Stimulated activated CD4-positive, alpha-beta T cell treated with anti-CD3 and anti-CD28 coated beads, Interleukin-2, amount 100 ng/mL, for 4 hours (primary cell): ENCODE results near the gene ABCC6.

Source experiments
- DNase-seq: peaks from one replicate; pipeline ENCODE4 v3.0.0-alpha.2; 2020; ENCODE audit warnings: low read depth

ABCC6 gene

DNA sequence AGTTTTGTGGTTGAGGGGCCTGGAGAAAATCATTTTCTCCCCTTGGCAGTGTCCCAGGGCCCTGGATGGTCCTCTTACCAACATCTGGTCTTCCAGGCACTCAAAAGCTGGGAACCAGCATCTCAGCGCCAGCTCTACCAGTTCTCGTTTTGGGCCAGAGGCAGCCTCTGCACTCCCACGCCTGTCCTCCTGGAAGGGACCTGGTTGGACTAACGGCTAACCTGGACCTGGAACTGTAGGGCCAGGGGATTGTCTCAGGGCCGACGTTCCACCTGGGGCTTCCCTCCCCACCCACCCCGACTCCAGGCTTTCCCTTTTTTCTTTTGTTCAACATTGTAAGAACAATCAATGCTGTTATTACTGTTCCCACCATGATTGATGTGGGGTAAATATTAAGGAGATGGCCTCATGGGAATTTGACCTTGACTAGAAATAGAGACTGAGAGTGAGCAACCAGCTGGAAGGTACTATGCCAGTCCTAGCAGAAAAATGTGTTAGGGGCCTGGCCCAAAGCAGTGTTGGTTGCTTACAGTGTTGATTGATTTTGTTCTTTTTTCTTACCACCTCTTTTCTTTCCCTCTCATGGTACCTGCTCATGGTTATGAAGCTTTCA lies 81.4 kb downstream of the ABCC6 start:
- no peak for DNase-seq

DNA sequence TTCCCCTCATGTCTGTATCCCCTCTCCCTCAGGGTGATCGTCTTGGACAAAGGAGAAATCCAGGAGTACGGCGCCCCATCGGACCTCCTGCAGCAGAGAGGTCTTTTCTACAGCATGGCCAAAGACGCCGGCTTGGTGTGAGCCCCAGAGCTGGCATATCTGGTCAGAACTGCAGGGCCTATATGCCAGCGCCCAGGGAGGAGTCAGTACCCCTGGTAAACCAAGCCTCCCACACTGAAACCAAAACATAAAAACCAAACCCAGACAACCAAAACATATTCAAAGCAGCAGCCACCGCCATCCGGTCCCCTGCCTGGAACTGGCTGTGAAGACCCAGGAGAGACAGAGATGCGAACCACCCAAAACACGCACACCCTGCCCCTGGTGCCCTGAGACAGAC lies 82.2 kb downstream of the ABCC6 start:
- no peak for DNase-seq

DNA sequence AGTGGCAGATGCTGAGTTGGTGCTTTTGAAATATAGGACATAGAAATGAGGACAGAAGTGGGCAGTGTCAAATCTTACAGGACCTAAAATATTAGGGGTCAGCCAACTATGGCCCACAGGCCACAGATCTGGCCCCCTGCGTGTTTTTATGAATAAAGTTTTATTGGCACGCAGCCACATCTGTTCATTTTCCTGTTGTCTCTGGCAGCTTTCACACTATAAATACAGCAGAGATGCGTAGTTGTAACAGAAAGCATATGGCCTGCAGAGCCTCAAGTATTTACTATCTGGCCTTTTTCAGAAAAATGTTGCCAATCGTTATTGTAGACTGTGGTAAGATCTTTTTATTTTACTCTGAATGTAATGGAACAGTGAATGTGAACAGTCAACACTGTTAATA lies 82.8 kb downstream of the ABCC6 start:
- DNase-seq = no peak

DNA sequence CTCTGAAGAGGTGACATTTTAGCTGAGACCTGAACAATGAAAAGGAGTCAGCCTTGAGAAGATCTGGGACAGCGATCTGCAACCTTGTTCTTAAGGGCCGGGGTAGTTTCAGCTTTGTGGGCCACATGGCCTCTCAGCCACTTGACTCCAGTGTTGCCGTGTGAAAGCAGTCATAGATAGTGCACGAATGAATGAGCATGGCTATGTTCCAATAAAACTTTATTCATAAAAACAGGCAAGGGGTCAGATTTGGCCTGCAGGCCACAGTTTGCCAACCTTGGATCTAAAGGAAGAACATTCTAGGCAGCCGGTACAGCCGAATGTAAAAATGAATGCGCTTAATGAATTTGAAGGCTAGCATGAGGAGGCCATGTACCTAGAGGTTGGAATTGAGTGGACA lies 83.5 kb downstream of the ABCC6 start:
- DNase-seq = no peak

DNA sequence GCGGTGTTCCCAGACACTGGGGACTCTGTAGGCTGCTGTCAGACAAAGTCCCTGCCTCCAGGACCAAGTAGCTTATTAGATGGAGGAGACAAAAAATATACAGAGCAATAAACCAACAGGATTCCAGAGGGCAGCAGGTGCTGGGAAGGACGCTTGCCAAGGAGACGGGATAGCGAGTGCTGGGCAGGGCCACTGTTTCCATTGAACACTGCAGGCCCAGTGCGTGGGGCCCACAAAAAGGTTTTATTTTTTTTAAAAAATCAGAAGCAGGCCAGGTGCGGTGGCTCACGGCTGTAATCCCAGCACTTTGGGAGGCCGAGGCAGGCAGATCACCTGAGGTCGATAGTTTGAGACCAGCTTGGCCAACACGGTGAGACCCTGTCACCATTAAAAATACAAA lies 84.2 kb downstream of the ABCC6 start:
- no peak for DNase-seq

DNA sequence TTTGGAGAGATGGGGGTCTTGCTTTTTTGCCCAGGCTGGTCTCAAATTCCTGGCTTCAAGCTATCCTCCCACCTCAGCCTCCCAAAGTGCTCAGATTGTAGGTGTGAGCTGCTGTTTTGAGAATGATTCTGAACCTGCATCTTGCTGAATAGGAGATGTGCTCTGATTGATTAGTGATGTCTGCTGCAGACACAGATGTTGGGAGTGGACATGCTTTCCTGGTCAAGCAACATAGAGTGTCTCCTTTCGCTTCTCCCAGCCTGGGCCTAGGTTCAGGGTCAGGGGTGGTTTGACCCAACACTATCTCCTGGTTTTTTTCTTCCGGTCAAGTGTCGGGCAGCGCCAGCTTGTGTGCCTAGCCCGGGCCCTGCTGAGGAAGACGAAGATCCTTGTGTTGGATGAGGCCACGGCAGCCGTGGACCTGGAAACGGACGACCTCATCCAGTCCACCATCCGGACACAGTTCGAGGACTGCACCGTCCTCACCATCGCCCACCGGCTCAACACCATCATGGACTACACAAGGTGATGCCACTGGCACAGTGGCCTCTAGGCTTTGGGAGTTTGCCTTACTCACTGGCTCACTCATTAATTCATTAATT lies 85.2 kb downstream of the ABCC6 start:
- no peak for DNase-seq

DNA sequence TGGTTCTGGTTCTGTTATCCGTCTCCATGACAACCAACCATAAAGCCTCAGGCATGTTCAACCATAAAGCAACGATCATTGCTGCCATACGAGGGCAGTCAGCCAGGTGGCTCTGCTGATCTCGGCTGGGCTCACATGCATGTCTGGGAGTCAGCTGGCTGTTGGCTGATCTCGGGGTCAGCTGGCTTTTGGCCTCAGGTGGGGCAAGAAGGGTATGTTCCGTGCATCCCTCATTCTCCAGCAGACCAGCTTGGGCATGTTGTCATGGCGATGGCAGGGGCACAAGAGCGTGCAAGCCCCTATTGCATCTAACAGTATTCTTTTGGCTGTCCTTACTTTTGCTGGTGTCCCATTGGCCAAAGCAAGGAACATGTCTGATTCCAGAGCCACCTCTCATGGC lies 86.2 kb downstream of the ABCC6 start:
- no peak for DNase-seq

DNA sequence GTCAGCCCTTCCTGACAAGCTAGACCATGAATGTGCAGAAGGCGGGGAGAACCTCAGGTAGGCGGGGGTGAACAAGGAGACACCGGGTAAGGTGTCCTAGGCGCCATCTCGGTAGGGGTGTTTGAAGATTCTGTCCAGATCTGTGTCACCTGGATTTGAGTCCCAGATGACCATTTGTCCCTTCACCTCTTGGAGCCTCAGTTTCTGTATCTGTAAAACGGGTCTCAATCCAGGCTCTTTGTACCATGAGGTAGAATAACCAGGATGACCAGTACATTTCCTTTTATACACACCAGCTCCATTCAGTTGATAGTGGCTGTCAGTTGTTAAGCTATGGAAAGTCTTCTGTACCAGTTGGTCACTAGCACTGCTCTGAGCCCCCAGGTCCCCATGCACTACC lies 86.7 kb downstream of the ABCC6 start:
- DNase-seq = no peak

DNA sequence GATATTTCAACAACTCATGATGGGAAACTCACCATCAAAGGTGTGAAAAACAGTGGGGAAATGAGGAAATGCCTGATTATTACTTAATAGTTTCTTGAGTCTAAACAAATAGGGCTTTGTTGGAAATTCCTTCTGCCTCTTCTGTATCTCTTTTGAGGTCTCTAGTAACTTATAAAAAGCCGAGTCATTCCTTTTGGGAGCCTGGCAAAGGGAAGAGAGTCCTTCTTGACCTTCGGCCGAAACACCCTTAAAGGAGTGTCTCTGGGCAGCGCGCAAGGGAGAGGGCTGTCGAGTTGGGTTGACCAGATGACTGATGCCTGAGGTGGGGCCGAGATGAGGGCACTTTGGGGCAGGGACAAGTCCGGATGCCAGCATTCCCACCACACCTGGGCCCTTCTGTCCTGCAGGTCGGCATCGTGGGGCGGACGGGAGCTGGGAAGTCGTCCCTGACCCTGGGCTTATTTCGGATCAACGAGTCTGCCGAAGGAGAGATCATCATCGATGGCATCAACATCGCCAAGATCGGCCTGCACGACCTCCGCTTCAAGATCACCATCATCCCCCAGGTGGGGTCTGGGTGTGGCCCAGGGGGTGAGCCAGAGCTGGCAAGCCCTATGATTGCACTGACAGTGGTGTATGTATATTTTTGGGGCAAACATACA lies 89.2 kb downstream of the ABCC6 start:
- DNase-seq = no peak

DNA sequence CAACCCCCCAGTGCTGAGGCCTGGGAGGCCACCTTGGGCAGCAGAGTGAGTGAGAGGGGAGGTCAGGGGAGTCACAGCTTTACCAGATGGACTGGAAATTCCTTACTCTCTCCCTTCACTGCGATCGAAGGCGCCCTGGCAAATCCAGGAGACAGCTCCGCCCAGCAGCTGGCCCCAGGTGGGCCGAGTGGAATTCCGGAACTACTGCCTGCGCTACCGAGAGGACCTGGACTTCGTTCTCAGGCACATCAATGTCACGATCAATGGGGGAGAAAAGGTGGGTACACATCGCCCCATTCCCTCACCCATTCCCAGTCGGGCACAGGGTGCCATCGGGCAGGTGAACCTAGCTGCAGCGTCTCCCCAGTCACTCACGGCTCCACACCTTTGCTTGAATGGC lies 91.6 kb downstream of the ABCC6 start:
- no peak for DNase-seq

DNA sequence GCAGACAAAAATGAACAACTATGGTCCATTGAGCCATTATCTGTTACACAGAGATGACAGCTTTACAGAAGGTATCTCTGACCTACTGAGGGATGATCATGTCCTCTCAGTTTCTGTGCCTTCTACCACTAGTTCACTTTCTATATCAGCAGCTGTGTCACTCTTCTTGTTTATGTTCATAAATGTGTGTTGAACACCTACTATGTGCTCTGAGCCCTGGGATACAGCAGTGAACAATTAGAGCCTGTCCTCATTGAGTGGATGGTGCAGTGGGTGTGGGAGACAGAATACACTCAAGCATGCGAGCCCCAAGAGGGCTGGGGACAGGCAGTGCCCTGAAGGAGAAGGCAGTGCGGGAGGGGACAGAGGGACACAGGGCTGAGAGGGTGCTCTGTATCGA lies 92.1 kb downstream of the ABCC6 start:
- no peak for DNase-seq

DNA sequence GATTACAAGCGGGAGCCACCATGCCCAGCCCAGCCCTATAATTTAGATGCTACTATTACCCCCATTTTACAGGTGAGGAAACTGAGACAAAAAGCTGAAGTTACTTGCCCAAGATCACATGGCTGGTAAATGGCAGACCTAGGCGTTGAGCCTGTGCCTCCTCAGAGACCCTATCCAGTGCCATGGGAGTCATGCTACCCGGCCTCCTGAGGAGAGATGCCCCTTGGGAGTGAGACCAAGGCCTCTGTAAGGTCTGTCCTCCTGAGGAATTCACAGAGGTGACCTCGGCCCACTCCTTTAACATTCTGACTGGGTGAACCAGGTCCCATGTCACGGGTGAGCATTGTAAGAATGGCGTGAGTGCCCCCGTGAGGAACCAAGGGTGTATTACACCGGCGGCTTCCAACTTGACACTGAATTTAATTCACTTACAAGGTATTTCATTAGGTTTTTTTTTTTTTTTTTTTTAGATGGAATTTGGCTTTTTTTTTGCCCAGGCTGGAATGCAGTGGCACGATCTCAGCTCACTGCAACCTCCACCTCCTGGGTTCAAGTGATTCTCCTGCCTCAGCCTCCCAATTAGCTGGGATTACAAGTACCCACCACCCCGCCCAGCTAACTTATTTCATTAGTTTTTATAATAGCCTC lies 95.7 kb downstream of the ABCC6 start:
- peak; percentile 50 for DNase-seq

DNA sequence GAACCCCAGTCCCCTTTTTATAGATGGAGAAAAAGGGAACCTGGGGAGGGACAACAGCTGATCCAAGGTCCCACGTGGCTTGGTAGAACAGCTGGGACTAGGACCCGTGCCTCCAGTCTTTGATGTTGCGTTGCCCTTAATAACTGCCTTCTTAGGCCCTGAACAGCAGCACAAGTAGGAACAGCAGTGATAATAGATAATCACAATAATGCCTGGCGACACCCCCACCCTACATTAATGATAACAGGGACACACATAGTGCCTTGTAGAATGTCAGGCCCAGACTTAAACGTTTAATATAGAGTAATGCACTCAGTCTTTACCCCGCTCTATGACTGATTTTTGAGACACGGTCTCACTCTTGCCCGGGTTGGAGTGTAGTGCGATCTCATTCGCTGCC lies 96.4 kb downstream of the ABCC6 start:
- DNase-seq = no peak

DNA sequence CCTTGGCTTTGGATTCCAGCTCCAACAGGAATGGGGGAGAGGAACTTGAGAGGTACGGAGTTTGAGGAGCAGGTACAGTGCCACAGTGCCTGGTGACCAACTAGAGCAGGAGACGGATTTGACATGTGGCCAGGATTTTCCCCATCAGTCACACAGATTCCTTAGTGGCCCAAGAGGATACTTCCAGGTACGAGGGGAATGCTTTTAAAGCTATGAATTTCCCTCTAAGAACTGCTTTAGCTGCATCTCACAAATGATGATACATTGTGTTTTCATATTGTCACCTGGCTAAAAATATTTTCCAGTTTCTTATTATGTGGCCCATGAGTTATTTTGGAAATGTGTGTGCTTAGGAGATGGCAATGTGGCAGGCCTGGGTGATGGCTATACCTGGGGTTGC lies 98.3 kb downstream of the ABCC6 start:
- DNase-seq = no peak

DNA sequence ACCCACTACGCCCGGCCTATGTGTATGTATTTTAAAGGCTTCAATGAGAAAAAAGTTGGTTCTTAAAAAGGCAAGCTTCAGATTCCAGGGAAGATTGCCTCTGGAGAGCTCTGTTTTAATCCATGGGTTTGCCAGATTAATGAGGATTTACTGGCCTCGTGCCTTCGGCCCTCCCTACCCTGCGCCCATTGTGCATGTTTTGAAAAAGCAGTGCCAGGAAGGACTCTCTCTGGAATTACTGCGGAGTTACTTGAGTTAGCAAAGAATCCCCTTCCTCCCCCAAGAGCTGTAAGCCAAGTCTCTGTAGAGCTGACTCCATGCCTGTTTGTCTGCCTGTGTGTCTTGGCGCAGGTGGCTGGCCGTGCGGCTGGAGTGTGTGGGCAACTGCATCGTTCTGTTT lies 98.9 kb downstream of the ABCC6 start:
- no peak for DNase-seq

DNA sequence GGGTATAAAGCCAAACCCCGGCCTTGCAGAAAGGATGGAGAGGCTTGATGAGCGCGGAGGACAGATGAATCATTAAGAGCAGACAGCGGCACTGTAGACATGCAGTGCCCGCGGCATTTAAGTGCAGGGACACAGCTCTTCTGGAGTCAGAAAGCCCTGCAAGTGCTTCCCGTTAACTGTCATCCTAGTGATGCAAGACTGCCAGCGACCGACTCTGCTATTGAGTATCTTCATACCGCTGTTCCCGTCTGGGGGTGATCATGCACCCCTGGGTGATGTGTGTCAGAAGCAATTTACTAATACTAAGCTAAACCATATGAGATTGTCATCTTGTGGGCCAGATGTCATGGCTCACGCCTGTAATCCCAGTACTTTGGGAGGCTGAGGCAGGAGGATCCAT lies 101.0 kb downstream of the ABCC6 start:
- no peak for DNase-seq

DNA sequence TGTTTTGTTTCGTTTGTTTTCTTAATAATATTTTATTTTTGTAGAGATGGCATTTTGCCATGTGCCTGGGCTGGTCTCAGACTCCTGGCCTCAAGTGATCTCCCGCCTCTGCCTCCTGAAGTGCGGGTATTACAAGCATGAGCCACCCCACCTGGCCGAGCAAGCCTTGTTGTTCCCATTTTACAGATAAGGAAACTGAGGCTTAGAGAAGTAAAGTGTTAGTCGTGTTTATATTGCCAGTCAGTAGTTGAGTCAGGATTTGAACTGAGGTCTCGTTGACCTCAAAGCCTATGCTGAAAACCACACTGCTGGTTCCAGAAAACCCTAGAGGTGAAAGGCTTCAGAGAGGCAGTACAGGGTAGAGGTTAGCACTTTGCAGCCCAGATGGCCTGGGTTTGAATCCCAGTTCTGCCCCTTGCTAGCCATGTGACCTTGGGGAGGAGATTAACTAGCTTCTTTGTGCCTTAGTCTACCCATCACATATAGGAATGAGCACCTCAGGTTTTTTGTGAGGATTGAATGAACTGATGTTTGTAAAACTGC lies 102.0 kb downstream of the ABCC6 start:
- DNase-seq = no peak

DNA sequence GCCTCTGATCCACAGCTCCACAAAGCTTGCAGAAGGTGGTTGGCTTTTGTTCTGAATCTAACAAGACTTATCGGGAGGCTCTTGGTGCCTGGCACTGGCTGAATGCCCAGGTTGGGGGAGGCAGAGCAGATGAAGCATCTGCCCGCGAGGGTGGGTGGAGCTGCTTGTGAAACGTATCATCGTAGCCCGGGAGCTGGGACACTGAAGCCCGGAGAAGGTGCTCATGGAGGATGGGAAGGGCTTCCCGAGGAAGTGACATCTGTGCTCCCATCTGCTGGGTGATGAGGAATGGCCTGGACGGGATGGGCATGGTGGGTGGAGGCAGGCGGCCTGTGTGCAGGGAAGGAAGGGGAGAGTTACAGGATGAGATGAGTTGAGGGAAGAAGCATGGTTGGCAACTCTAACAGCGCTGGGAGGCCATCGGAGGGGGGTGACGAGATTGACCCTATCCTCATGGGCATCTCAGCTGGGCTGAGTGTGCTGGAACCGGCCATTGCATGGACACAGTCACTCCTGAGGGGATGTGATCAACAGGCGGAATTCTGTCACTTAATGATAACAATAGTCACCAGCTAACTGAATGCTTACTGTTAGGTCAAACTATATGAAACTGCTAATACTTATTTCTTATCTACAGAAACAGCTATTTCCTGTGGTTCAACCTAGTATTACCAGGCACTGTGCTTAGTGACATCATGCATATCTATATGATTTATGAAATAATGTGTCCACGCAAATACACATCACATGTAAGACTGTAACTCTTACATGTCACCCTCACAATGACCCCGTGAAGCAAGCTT lies 102.7 kb downstream of the ABCC6 start:
- no peak for DNase-seq

DNA sequence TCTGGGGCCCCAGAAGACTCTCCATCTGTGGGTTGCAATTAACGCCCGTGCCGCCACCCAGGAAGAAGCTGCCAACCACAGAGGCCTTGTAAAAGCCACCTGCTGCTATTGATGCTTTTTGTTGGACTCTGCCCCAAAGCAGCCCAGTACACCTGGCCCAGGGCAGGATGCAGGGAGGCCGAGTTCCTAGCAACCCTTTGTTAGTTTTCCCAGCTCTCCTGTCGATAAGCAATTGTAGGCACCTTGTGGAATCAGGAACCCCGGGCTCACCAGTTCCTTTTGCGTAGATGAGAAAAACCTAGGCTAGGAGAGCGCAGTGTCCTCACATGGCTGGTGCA lies 103.3 kb downstream of the ABCC6 start:
- DNase-seq = no peak

DNA sequence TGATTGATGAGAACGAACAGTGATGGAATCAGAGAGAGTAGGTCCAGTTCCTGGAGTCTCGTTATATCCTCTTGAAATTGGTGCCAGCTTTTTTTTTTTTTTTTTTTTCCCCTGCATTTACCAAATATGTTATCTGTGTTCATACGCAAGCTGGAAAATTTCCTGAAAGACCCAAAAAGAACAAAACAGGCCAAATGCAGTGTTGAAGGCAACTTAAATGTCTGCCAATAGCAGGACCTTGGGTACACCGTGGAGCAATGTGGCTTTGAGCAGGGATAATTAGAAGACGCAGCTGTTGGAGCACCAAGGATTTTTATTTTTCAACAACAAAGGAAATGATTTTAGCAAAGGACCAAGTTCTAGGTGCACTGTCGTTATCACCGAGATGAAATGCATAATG lies 105.0 kb downstream of the ABCC6 start:
- no peak for DNase-seq

DNA sequence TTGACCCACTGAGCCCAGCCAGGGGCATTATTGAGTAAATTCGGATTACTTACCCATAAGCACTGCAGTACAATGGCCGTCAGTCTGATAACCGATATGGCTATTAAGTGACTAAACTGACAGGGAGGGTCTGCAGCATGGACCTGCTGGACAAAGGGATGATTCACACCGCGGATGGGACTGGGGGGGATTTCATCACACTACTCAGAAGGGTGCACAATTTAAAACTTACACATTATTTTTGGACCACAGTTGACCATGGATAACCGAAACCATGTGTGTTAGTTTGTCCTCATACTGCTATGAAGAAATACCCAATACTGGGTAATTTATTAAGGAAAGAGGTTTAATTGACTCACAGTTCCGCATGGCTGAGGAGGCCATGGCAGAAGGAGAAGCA lies 106.5 kb downstream of the ABCC6 start:
- DNase-seq = no peak

DNA sequence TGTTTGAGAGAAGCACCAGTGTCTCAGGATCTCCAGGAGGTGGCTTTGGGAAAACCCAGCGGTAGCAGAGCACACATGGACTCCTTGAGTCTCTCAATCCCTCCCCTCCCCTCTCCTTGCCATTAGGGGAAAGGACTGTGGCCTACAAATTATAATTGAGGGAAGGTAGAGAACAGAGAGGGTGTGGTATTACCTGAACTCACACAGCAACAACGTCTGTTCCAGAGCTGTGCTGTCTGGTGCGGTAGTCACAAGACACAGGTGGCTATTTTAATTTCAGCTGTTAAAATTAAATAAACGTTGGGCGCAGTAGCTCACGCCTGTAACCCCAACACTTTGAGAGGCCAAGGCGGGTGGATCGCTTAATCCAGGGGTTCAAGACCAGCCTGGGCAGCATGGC lies 110.2 kb downstream of the ABCC6 start:
- no peak for DNase-seq
